ENCODE data around the gene PTPN7.

PTPN7 gene

DNA sequence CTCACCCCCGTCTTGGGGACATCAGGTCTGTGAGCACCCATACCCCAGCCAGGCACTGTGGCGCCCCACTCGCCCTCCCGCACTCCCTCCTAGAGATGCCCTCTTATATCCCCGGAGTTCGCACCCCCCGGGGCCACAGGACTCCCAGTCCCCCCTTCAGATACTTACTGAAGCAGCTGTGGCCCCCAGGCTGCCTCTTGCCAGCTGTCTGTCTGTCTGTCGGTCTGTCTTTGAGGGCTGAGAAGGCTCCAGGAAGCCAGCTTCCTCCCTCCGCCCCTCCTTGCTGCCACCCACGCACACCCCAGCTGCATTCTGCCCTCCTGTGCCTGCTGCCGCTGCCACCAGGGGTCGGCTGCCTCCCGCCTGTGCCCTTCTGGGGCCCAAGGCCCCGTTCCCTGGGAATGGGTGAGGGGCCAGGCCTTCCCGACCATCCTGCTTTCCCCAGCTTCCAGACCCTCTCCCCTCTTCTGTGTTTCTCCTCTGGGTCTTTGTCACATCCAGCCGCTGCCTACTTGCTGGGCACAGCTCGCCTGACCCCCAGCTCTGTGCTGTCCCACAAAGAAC lies at the start of gene PTPN7:
TSS of gene PTPN7 (minus strand) at position 226 of the 564 bp plus-strand sequence. CDS start 1,200 bp downstream, outside the sequence.
- no peak within 1 kb of the TSS for H3K27ac ChIP-seq
- TF ChIP-seq ZFX (IDR thresholded peaks at IDR 0.05; ENCODE audit: borderline replicate concordance), result no peak
- TF ChIP-seq, protein P1, sequence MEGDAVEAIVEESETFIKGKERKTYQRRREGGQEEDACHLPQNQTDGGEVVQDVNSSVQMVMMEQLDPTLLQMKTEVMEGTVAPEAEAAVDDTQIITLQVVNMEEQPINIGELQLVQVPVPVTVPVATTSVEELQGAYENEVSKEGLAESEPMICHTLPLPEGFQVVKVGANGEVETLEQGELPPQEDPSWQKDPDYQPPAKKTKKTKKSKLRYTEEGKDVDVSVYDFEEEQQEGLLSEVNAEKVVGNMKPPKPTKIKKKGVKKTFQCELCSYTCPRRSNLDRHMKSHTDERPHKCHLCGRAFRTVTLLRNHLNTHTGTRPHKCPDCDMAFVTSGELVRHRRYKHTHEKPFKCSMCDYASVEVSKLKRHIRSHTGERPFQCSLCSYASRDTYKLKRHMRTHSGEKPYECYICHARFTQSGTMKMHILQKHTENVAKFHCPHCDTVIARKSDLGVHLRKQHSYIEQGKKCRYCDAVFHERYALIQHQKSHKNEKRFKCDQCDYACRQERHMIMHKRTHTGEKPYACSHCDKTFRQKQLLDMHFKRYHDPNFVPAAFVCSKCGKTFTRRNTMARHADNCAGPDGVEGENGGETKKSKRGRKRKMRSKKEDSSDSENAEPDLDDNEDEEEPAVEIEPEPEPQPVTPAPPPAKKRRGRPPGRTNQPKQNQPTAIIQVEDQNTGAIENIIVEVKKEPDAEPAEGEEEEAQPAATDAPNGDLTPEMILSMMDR (IDR thresholded peaks at IDR 0.05), result no peak

DNA sequence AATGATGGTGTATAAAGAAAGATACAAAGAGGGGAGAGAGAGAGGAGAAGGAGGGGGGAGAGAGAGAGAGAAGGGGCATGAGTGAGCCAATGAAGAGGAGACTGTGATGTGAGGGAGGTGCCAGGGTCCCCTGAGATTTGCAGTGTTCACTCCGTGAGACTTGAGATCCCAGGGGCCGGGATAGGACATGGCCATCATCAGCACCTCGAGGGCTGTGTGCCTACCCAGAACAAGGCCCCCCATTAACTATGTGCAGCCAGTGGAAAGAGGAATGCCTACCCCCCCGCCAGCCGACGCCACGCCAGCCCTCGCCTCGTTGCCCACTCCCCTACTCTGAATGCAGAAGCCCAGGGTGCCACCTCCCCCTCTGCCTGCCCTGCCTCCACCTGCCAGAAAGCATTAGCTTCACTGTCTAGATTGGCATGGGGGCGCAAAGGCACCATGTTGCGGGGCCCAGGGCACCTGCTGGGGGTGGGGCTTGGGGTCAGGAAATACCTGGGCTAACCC lies 48.0 kb upstream of the PTPN7 start:
- TF ChIP-seq ZFX (IDR thresholded peaks at IDR 0.05; ENCODE audit: borderline replicate concordance), result no peak
- TF ChIP-seq, protein P1 (IDR thresholded peaks at IDR 0.05), result no peak
- no peak overlapping the region for H3K27ac ChIP-seq

DNA sequence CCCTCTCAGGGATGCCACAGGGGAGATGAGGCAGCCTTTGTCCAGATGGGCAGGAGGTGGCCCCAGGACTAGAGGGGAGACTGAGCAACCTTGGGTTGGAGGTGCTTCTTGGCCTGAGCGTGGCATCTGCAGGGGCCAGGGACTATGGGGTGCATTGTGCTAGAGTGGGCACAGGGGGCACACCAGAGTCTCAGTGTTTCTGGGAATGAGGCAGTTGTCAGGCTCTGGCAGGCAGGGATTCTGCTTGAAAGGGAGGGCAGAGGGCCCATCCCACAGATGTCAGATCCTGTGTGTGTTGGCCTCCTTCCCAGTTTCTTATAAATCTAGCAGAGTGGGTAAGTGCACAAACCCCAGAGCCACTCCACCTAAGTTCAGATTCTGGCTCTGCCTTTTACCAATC lies 46.9 kb upstream of the PTPN7 start:
- TF ChIP-seq, protein P1 (IDR thresholded peaks at IDR 0.05), result no peak
- no peak for TF ChIP-seq ZFX (IDR thresholded peaks at IDR 0.05; ENCODE audit: borderline replicate concordance)
- no peak overlapping the region for H3K27ac ChIP-seq

DNA sequence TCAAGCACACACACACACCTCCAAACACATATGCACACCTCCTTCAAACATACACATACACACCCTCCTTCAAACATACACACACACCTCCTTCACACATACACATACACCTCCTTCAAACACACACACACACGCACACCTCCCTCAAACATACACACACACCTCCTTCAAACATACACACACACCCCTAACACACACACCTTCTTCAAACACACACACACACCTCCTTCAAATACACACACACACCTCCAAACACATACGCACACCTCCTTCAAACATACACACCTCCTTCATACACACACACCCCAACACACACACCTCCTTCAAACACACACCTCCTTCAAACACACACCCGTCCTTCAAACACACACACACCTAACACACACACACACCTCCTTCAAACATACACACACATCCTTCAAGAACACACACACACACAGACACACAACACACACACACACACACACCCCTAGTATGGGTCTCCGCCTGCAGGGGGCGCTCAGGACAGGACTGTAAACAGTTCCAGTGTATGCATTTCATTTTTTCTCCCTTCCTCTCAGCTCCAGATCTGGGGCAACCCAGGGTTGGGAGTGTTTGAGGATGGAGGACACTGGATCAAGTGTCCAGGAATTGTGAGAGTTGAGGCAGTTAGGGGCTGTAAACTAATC lies 45.3 kb upstream of the PTPN7 start:
- H3K27ac ChIP-seq, result no peak overlapping the region
- no peak for TF ChIP-seq ZFX (IDR thresholded peaks at IDR 0.05; ENCODE audit: borderline replicate concordance)
- TF ChIP-seq, protein P1 (IDR thresholded peaks at IDR 0.05), result peak; percentile 52

DNA sequence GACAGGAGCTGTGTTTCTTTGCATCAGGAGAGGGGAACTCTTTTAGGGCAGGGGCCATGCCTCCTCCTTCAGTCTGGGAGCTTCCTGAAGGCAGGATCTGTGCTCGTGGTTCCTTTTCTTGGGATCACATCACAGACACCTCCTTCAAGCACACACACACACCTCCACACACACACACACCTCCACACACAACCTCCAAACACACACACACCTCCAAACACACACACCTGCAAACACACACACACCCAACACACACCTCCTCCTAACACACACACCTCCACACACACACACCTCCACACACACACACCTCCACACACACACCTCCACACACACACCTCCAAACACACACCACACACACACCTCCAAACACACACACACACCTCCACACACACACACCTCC lies 43.7 kb upstream of the PTPN7 start:
- H3K27ac ChIP-seq, result no peak overlapping the region
- no peak for TF ChIP-seq ZFX (IDR thresholded peaks at IDR 0.05; ENCODE audit: borderline replicate concordance)
- TF ChIP-seq, protein P1 (IDR thresholded peaks at IDR 0.05), result no peak

DNA sequence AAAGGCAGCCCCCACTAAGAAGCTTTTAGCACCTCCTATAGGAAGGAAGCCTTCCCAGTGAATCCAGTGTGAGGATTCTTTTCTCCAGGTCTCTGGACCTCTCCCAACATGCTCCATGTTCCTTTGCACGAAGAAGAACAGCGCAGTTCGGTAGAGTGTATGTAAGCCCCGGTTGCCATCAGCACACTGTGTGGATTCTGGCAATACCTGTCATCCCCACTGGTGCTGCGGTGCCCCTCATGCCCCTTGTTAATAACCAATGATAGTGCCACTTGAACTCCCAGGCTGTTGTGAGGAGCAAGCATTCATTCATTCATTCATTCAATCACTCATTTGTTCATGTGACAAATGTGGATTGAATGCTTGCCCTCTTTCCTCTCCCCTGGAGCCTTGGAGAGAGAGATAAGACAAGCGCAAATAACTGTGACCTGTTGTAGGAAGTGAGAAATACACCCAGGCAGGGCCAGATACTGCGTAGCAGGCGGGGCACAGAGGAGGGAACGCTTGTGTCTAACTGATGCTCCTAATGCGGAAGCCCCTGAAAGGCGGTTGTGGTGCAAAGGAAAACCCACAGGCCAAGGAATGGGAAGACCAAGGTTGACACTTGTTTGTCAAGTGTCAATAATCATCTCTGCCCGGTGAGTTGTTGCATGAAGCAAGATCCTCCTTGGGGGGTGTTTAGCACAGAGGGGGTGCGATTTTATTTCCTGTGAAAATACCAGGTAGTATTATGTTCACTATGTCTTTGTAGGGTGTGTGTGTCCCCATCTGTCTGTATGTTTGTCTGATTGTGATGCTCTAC lies 43.0 kb upstream of the PTPN7 start:
- TF ChIP-seq, protein P1 (IDR thresholded peaks at IDR 0.05), result no peak
- no peak for TF ChIP-seq ZFX (IDR thresholded peaks at IDR 0.05; ENCODE audit: borderline replicate concordance)
- H3K27ac ChIP-seq, result no peak overlapping the region

All from 22Rv1 (cell line).